Testis (tissue), 2 donors: ENCODE data around the gene FXN.

ENCODE experiments used
- CTCF ChIP-seq, 3 experiments: fragments of 450-650 bp in 2 of 3; fragments of 200-600 bp in 1 of 3; sonication (generic) in 1 of 3; IDR thresholded peaks; one replicate each; pipeline ENCODE4 v1.5.1; 2016 to 2019; ENCODE audit warnings: antibody characterized with exemption in 3 of 3, mild to moderate bottlenecking in 2 of 3, moderate library complexity in 1 of 3
- POLR2A ChIP-seq: fragments of 450-650 bp; IDR thresholded peaks from one replicate; pipeline ENCODE4 v1.6.1; 2017; ENCODE audit warnings: antibody characterized with exemption, mild to moderate bottlenecking, moderate library complexity

DNA sequence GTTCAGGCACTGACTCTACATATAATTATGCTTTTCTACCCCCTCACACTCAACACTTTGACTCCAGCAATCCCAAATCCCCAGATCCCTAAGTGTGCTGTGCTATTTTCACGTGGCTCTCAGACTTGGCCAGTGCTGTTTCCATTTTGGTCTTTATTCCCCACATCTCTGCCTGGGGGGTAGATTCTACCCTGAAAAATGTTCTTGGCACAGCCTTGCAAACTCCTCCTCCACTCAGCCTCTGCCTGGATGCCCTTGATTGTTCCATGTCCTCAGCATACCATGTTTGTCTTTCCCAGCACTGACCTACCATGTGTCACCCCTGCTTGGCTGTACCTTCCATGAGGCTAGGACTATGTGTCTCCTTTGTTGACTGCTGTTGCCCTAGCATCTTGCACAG, 43.0 kb downstream of the FXN start:
- TF ChIP-seq CTCF (IDR thresholded peaks at IDR 0.05) (no peak), POLR2A (no peak)
